NCI-H345 treated with DMSO at 0.1 percent for 48 hours (cell line): ENCODE data around the gene TACR2.
"Not testable (repeated sequence)": the region's sequence is repeated elsewhere in the genome, so short reads cannot be mapped to it uniquely, and the experiment has no call there.

Source experiments
- DNase-seq: peaks from one replicate; lab custom pipeline; 2025; ENCODE audit not compliant: unreplicated experiment; lab: John Stamatoyannopoulos, UW

TACR2 gene

GRCh38 chr10:69451209-69451783 lies 34.6 kb upstream of the TACR2 start, which contains the start of gene TSPAN15:
TSS of gene TSPAN15 (plus strand) at chr10:69451465. CDS start at chr10:69451595, 130 bp downstream.
- peak; percentile 76 for DNase-seq

GRCh38 chr10:69450395-69450794 lies 33.7 kb upstream of the TACR2 start:
- DNase-seq: not testable (repeated sequence)

- DNase-seq: peak; percentile 10
Measured at GRCh38 chr10:69449841-69450240, 33.1 kb upstream of the TACR2 start.

GRCh38 chr10:69446650-69447151 lies 30.0 kb upstream of the TACR2 start:
- no peak for DNase-seq

GRCh38 chr10:69446229-69446628 lies 29.5 kb upstream of the TACR2 start:
- DNase-seq: no peak

GRCh38 chr10:69445041-69445440 lies 28.3 kb upstream of the TACR2 start:
- DNase-seq: no peak

GRCh38 chr10:69443354-69443753 lies 26.6 kb upstream of the TACR2 start:
- no peak for DNase-seq

GRCh38 chr10:69439813-69440506 lies 23.2 kb upstream of the TACR2 start:
- no peak for DNase-seq

GRCh38 chr10:69439350-69439739 lies 22.6 kb upstream of the TACR2 start:
- no peak for DNase-seq

- no peak for DNase-seq
Measured at GRCh38 chr10:69438536-69439349, 22.0 kb upstream of the TACR2 start.

- no peak for DNase-seq
Measured at GRCh38 chr10:69437321-69438259, 20.9 kb upstream of the TACR2 start.

- DNase-seq: no peak
Measured at GRCh38 chr10:69435966-69436520, 19.3 kb upstream of the TACR2 start.

GRCh38 chr10:69434926-69435325 lies 18.2 kb upstream of the TACR2 start:
- DNase-seq: no peak

GRCh38 chr10:69434169-69434568 lies 17.5 kb upstream of the TACR2 start:
- no peak for DNase-seq

GRCh38 chr10:69428165-69428564 lies 11.4 kb upstream of the TACR2 start:
- peak; percentile 7 for DNase-seq

GRCh38 chr10:69426376-69426727 lies 9.6 kb upstream of the TACR2 start:
- no peak for DNase-seq

- no peak for DNase-seq
Measured at GRCh38 chr10:69425511-69426298, 9.0 kb upstream of the TACR2 start.

GRCh38 chr10:69425041-69425440 lies 8.3 kb upstream of the TACR2 start:
- no peak for DNase-seq

- no peak for DNase-seq
Measured at GRCh38 chr10:69422676-69423075, 6.0 kb upstream of the TACR2 start.
